ENCODE results near the gene COL27A1.

COL27A1 gene

DNA sequence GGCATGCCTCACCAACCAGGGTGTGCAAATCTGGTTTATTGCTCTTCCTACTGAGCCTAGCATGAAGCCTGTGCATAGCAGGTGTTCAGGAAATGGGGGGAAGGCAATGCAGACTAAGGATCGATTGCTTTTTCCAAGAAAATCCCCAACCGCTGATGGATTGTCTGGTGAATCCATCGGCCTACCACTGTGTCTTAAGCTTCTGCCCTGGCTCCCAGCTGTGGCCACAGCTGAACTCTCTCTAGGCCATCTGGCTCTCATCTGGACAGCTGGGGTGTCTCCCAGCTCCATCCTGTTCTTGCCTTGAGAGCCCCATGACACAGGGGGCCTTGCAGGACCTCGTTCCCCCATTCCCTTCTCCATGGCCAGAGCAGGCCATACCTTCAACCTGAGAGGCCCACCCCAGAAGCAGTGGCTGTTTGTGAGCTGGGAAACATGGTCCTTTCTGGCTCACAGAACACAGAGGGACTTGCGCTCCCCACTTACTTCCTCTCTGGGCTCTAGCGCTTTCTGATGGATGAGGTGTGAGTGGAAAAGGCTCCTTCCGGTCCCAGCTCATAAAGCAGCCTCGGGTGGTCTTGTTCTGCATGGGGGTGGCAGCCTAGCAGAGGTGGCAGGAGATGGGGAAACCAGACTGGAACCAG, 41.8 kb downstream of the COL27A1 start:
- no peak for DNase-seq (ENCODE audit: insufficient read length)

GRCh38 chr9:114198249-114199040, 43.1 kb downstream of the COL27A1 start:
- DNase-seq (ENCODE audit: insufficient read length) = no peak
- no peak for TF ChIP-seq POLR2A (IDR thresholded peaks at IDR 0.05; ENCODE audit: low read depth, low read length)
- no peak for TF ChIP-seq POLR2AphosphoS5 (IDR thresholded peaks at IDR 0.05; ENCODE audit: low read depth, low read length)
- TF ChIP-seq TAF1 (IDR thresholded peaks at IDR 0.05; ENCODE audit: borderline replicate concordance, low read depth, low read length) = no peak
- no peak for FAIRE-seq

More for the DNA sequence above, 41.8 kb downstream of the COL27A1 start:
- FAIRE-seq = no peak
- TF ChIP-seq POLR2A (IDR thresholded peaks at IDR 0.05; ENCODE audit: low read depth, low read length) = no peak

DNA sequence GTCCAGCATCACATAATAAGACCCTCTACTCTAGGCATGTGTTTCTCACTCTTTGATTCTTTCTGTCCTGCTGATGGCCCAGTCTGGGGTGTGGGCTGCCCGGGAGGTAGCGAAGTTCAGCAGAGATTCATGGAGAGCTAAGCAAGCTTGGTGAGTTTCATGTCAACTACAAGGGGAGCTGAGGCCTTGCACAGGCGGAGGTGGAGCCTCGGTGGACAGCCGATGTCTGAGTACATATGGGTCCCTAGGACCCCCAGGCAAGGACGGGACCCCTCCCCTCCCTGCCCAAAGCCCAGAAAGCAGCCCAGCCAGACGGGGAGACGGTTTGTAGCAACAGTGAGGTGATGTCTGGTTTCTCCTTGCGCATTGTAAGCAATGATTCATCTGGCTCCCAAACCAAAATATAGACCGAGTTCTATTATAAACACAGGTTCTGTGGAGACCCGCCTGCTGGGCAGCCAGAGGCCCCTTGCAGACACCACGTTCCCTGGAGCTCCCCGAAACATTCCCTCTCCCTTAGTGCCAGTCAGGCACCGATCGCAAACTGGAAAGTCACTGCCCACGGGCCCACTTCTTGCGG, 45.5 kb downstream of the COL27A1 start:
- DNase-seq (ENCODE audit: insufficient read length) (no peak), FAIRE-seq (no peak)
- TF ChIP-seq TAF1 (IDR thresholded peaks at IDR 0.05; ENCODE audit: borderline replicate concordance, low read depth, low read length) = no peak
- TF ChIP-seq POLR2AphosphoS5 (IDR thresholded peaks at IDR 0.05; ENCODE audit: low read depth, low read length) = no peak
- no peak for TF ChIP-seq POLR2A (IDR thresholded peaks at IDR 0.05; ENCODE audit: low read depth, low read length)

GRCh38 chr9:114202396-114202795, 47.1 kb downstream of the COL27A1 start:
- FAIRE-seq (no peak), DNase-seq (ENCODE audit: insufficient read length) (no peak)
- TF ChIP-seq POLR2A (IDR thresholded peaks at IDR 0.05; ENCODE audit: low read depth, low read length) (no peak), POLR2AphosphoS5 (IDR thresholded peaks at IDR 0.05; ENCODE audit: low read depth, low read length) (no peak), TAF1 (IDR thresholded peaks at IDR 0.05; ENCODE audit: borderline replicate concordance, low read depth, low read length) (no peak)

- DNase-seq (ENCODE audit: insufficient read length) (no peak), FAIRE-seq (no peak)
Observed at GRCh38 chr9:114202849-114203248, 47.5 kb downstream of the COL27A1 start.

GRCh38 chr9:114203410-114204140, 48.2 kb downstream of the COL27A1 start:
- no peak for FAIRE-seq
- TF ChIP-seq TAF1 (IDR thresholded peaks at IDR 0.05; ENCODE audit: borderline replicate concordance, low read depth, low read length) (no peak), POLR2AphosphoS5 (IDR thresholded peaks at IDR 0.05; ENCODE audit: low read depth, low read length) (no peak), POLR2A (IDR thresholded peaks at IDR 0.05; ENCODE audit: low read depth, low read length) (no peak)
- DNase-seq (ENCODE audit: insufficient read length) = no peak

More at GRCh38 chr9:114202849-114203248, 47.5 kb downstream of the COL27A1 start:
- TF ChIP-seq TAF1 (IDR thresholded peaks at IDR 0.05; ENCODE audit: borderline replicate concordance, low read depth, low read length) = no peak
- no peak for TF ChIP-seq POLR2A (IDR thresholded peaks at IDR 0.05; ENCODE audit: low read depth, low read length)

GRCh38 chr9:114204265-114204664, 48.9 kb downstream of the COL27A1 start:
- no peak for TF ChIP-seq TAF1 (IDR thresholded peaks at IDR 0.05; ENCODE audit: borderline replicate concordance, low read depth, low read length)
- no peak for TF ChIP-seq POLR2AphosphoS5 (IDR thresholded peaks at IDR 0.05; ENCODE audit: low read depth, low read length)
- TF ChIP-seq POLR2A (IDR thresholded peaks at IDR 0.05; ENCODE audit: low read depth, low read length) = no peak
- no peak for FAIRE-seq

GRCh38 chr9:114205171-114206015, 50.1 kb downstream of the COL27A1 start:
- TF ChIP-seq TAF1 (IDR thresholded peaks at IDR 0.05; ENCODE audit: borderline replicate concordance, low read depth, low read length) = no peak
- TF ChIP-seq POLR2A (IDR thresholded peaks at IDR 0.05; ENCODE audit: low read depth, low read length) = no peak
- no peak for TF ChIP-seq POLR2AphosphoS5 (IDR thresholded peaks at IDR 0.05; ENCODE audit: low read depth, low read length)
- no peak for FAIRE-seq
- DNase-seq (ENCODE audit: insufficient read length) = no peak

More at GRCh38 chr9:114204265-114204664, 48.9 kb downstream of the COL27A1 start:
- no peak for DNase-seq (ENCODE audit: insufficient read length)

GRCh38 chr9:114206221-114206789, 51.0 kb downstream of the COL27A1 start:
- FAIRE-seq (no peak), DNase-seq (ENCODE audit: insufficient read length) (no peak)
- TF ChIP-seq POLR2A (IDR thresholded peaks at IDR 0.05; ENCODE audit: low read depth, low read length) (no peak), POLR2AphosphoS5 (IDR thresholded peaks at IDR 0.05; ENCODE audit: low read depth, low read length) (no peak), TAF1 (IDR thresholded peaks at IDR 0.05; ENCODE audit: borderline replicate concordance, low read depth, low read length) (no peak)

- TF ChIP-seq TAF1 (IDR thresholded peaks at IDR 0.05; ENCODE audit: borderline replicate concordance, low read depth, low read length) = no peak
- no peak for TF ChIP-seq POLR2AphosphoS5 (IDR thresholded peaks at IDR 0.05; ENCODE audit: low read depth, low read length)
- TF ChIP-seq POLR2A (IDR thresholded peaks at IDR 0.05; ENCODE audit: low read depth, low read length) = no peak
- FAIRE-seq (no peak), DNase-seq (ENCODE audit: insufficient read length) (no peak)
Observed at GRCh38 chr9:114207034-114207810, 51.9 kb downstream of the COL27A1 start.

All from GM12892 (cell line).